SU-DHL-6 (cell line): Measurements from ENCODE around the gene PRIMPOL.

ENCODE experiments used
- H2AFZ ChIP-seq: fragments of 200-600 bp; sonication (generic); 2 replicates; pipeline ENCODE4 v1.6.1; 2014; ENCODE audit warnings: low read depth, mild to moderate bottlenecking, moderate library complexity, mixed read lengths, antibody characterized with exemption, low read length; ENCODE audit not compliant: severe bottlenecking
- H3F3A ChIP-seq: fragments of 200-600 bp; shearing (Covaris generic); 2 replicates; pipeline ENCODE4 v1.6.0; 2016; ENCODE audit warnings: antibody characterized with exemption, mild to moderate bottlenecking; ENCODE audit not compliant: insufficient read depth
- H3K27ac ChIP-seq: fragments of 200-600 bp; sonication (generic); 2 replicates; pipeline ENCODE4 v1.5.1; 2016; ENCODE audit warnings: low read depth, mild to moderate bottlenecking, low read length, moderate library complexity, mixed read lengths
- H3K27me3 ChIP-seq: fragments of 200-600 bp; sonication (generic), shearing (Covaris generic); 2 replicates; pipeline ENCODE4 v1.6.0; 2014; ENCODE audit warnings: mild to moderate bottlenecking, low read length
- H3K36me3 ChIP-seq: fragments of 200-600 bp; sonication (generic); 2 replicates; pipeline ENCODE4 v1.6.1; 2014; ENCODE audit warnings: mild to moderate bottlenecking, low read length, mixed read lengths
- H3K4me2 ChIP-seq: fragments of 300-600, 200-600 bp; shearing (Covaris generic), sonication (generic); 2 replicates; pipeline ENCODE4 v1.6.0; 2014; ENCODE audit warnings: low read length, low read depth, mild to moderate bottlenecking; ENCODE audit not compliant: poor library complexity, severe bottlenecking
- H3K4me3 ChIP-seq: fragments of 200-600 bp; sonication (generic); 2 replicates; pipeline ENCODE4 v1.5.1; 2014; ENCODE audit warnings: antibody characterized with exemption, low read length, mild to moderate bottlenecking, mixed read lengths; ENCODE audit not compliant: insufficient read depth, poor library complexity, severe bottlenecking
- H3K79me2 ChIP-seq: fragments of 200-600 bp; sonication (generic); 2 replicates; pipeline ENCODE4 v1.6.1; 2014; ENCODE audit warnings: mild to moderate bottlenecking, low read length, moderate library complexity; ENCODE audit not compliant: insufficient read depth
- H3K9ac ChIP-seq: fragments of 200-600 bp; sonication (generic); 2 replicates; pipeline ENCODE4 v1.7.0; 2014; ENCODE audit warnings: mild to moderate bottlenecking, low read length
- H3K9me2 ChIP-seq: fragments of 200-600 bp; sonication (generic); replicated peaks from 2 replicates; pipeline ENCODE4 v1.6.1; 2014; ENCODE audit warnings: low read length; ENCODE audit not compliant: insufficient read depth
- H3K9me3 ChIP-seq: fragments of 200-600 bp; sonication (generic); 2 replicates; pipeline ENCODE4 v1.6.1; 2014; ENCODE audit warnings: low read length, mixed read lengths; ENCODE audit not compliant: insufficient read depth
- H4K20me1 ChIP-seq: fragments of 200-600 bp; sonication (generic); 2 replicates; pipeline ENCODE4 v1.6.1; 2014; ENCODE audit warnings: low read depth, mild to moderate bottlenecking, antibody characterized with exemption, low read length, moderate library complexity, mixed read lengths
- EZH2phosphoT487 ChIP-seq: fragments of 200-600 bp; sonication (generic), shearing (Covaris generic); conservative IDR thresholded peaks from 2 replicates; pipeline ENCODE4 v1.6.1; 2018; ENCODE audit warnings: mild to moderate bottlenecking, antibody characterized with exemption, low read length, moderate library complexity, mixed read lengths
- TF ChIP-seq, protein P1 (sequence below): fragments of 200-600 bp; sonication (generic); IDR thresholded peaks from one replicate; pipeline ENCODE4 v1.5.1; 2017; ENCODE audit warnings: antibody characterized with exemption, mild to moderate bottlenecking, low read length, moderate library complexity; ENCODE audit not compliant: insufficient read depth, poor library complexity, severe bottlenecking

Gene PRIMPOL

DNA sequence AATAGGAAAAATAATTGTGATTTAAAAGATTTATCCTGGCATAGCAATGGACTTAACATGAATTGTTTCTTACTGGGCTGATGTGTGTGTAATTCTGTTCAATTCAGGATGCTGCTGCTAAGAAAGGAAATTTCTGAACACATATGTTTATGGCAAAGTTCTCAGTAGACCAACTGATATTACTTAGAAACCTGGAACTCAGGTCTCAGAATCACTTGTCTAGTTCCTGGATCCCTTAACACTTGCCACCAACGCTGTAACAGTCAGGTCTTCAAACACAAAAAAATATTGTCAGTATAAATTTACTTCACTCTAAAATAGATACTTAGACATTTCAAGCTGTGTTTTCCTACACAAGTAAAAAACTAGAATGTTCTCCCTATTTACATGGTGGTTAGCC, 5.8 kb upstream of the PRIMPOL start:
- H3F3A ChIP-seq, result peaks cover 4% of the 10 kb centered on the region; the same call in 1 of the 2 replicates
- H3K9ac ChIP-seq, result no peak overlapping the region
- H3K79me2 ChIP-seq, result peaks cover 100% of the 10 kb centered on the region
- H4K20me1 ChIP-seq, result no peaks in the 10 kb centered on the region; the same call in 1 of the 2 replicates
- H3K27me3 ChIP-seq, result no peaks in the 10 kb centered on the region
- H3K9me2 ChIP-seq, result no peaks in the 10 kb centered on the region
- no peak overlapping the region for H3K4me3 ChIP-seq
- H2AFZ ChIP-seq, result no peak overlapping the region
- H3K36me3 ChIP-seq, result peaks cover 15% of the 10 kb centered on the region; the same call in 1 of the 2 replicates
- TF ChIP-seq EZH2phosphoT487, result no peak
- TF ChIP-seq, protein P1, sequence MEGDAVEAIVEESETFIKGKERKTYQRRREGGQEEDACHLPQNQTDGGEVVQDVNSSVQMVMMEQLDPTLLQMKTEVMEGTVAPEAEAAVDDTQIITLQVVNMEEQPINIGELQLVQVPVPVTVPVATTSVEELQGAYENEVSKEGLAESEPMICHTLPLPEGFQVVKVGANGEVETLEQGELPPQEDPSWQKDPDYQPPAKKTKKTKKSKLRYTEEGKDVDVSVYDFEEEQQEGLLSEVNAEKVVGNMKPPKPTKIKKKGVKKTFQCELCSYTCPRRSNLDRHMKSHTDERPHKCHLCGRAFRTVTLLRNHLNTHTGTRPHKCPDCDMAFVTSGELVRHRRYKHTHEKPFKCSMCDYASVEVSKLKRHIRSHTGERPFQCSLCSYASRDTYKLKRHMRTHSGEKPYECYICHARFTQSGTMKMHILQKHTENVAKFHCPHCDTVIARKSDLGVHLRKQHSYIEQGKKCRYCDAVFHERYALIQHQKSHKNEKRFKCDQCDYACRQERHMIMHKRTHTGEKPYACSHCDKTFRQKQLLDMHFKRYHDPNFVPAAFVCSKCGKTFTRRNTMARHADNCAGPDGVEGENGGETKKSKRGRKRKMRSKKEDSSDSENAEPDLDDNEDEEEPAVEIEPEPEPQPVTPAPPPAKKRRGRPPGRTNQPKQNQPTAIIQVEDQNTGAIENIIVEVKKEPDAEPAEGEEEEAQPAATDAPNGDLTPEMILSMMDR, result no peak
- no peak overlapping the region for H3K27ac ChIP-seq
- no peaks in the 10 kb centered on the region for H3K9me3 ChIP-seq
- H3K4me2 ChIP-seq, result no peak overlapping the region

- no peak overlapping the region for H2AFZ ChIP-seq
- no peak overlapping the region for H3K9ac ChIP-seq
- H3K9me3 ChIP-seq, result no peaks in the 10 kb centered on the region
- no peaks in the 10 kb centered on the region; the same call in 1 of the 2 replicates for H4K20me1 ChIP-seq
- TF ChIP-seq, protein P1, result no peak
- TF ChIP-seq EZH2phosphoT487, result no peak
- H3F3A ChIP-seq, result peaks cover 4% of the 10 kb centered on the region; the same call in 1 of the 2 replicates
- H3K4me3 ChIP-seq, result no peak overlapping the region
- no peaks in the 10 kb centered on the region for H3K27me3 ChIP-seq
- peaks cover 15% of the 10 kb centered on the region; the same call in 1 of the 2 replicates for H3K36me3 ChIP-seq
- H3K4me2 ChIP-seq, result no peak overlapping the region
- no peak overlapping the region for H3K27ac ChIP-seq
- H3K79me2 ChIP-seq, result peaks cover 94% of the 10 kb centered on the region
- no peaks in the 10 kb centered on the region for H3K9me2 ChIP-seq
Observed at GRCh38 chr4:184644553-184645307, 4.8 kb upstream of the PRIMPOL start.

DNA sequence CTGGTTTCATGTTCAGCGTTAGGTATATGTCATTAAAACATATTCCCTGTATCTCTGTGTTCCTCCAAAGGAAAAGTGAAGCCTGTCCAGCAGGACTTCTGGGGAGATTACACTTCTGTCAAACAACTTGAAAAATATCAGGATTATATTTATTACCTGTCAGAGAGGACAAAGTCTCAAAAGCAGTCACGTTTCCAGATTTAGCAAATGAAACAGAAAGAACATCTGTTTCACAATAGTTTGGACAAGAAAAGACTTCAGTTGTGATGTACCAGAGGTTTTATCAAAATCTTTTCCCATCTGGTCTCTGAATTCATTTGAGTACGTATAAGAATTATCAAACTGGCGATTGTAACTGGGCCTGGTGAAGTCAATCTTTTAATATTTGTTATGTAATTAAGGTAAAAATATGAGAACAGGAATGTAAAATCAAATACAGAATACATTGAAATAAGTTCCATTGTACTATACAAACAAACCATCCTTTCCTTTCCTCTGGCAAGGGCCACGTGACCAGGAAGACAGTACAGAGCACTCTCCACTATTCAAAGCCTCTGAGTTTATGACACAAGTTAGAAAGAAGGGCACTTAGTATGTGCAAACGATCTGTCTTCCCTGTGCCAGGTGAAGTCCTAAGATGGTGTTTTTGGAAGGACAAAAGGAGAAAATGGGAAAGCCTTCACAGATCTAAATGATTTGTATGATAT, 3.5 kb upstream of the PRIMPOL start:
- Histone ChIP-seq H3K4me3 (no peak overlapping the region), H3K27me3 (no peaks in the 10 kb centered on the region), H3K79me2 (peaks cover 81% of the 10 kb centered on the region), H3K4me2 (peak overlapping the region; percentile 79), H3F3A (peaks cover 9% of the 10 kb centered on the region), H2AFZ (no peak overlapping the region), H3K9me3 (no peaks in the 10 kb centered on the region), H3K9ac (0 out of 2 replicates have a peak overlapping the region, but pooled peaks have one; percentile 94), H3K9me2 (no peaks in the 10 kb centered on the region), H3K27ac (peak overlapping the region; percentile 71; the same call in 1 of the 2 replicates), H4K20me1 (no peaks in the 10 kb centered on the region), H3K36me3 (peaks cover 15% of the 10 kb centered on the region; the same call in 1 of the 2 replicates)
- no peak for TF ChIP-seq EZH2phosphoT487
- TF ChIP-seq, protein P1, result no peak
